ENCODE measurements around the gene SEMA4A.

DNA sequence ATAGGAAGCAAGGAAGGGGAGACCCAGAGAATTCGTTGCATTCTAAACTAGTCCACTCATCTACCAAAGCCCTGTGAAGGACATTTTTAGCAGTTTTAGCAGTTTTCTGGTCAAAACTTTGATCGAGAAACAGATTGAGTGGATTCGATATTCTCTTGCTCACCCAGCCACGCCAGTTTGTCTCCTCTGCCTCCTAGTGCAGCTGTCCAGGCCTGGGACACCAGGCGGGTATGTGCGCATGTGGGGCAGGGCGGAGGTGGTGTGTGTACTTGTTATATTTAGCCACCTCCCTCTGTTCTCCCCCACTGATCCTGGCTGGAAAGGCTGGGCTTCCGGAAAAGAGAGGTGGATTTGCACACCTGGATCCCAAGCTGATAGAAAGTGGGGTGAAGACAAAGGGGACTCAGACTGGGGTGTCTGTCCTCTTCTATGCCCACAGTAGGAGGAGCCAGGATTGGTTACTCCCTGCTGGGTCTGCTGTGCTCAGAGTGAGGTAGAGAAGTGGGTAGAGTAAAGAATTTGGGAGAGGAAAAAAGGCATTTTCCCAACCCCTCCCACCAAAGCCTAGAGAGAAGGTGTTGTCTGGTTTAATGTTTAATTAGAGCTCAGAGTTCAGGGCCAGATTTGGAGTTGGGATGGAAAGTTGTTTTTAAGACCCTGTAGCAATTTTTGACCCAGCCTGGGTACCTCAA lies 35.1 kb upstream of the SEMA4A start:
- TF ChIP-seq BACH1 (tag; IDR thresholded peaks at IDR 0.05) (no peak), RCOR1 (IDR thresholded peaks at IDR 0.05; ENCODE audit: borderline replicate concordance in 1 of 2, low read depth in 2 of 2, low read length in 2 of 2) (no peak)
